Renal pelvis (tissue), 4 donors: Measurements from ENCODE around the gene NCOA5. TPM values are rescaled to one million over a fixed set of nuclear protein-coding genes. Genes with fewer than 3 reads are reported as not detected.
A peak's percentile ranks its signal among the peaks of the same experiment; 100 is the strongest.

Experiments
- DNase-seq: peaks from one replicate; pipeline ENCODE4 v3.0.0-alpha.2; 2013
- polyA plus RNA-seq, 3 donors: library from polyadenylated mRNA; unstranded; fragments of 120-200 nt; gene quantifications; one replicate each; pipeline ENCODE4 v1.2.1, GENCODE V29; 2013; ENCODE audit not compliant: insufficient read length in 3 of 3

NCOA5 gene
- polyA plus RNA-seq, 3 donors, result 60.7 to 62.7 (median 60.8) TPM

- no peak for DNase-seq
These were observed 33.0 kb upstream of the NCOA5 start for GRCh38 chr20:46122516-46123481.

GRCh38 chr20:46122071-46122470 is 32.3 kb upstream of the NCOA5 start:
- DNase-seq, result no peak

- no peak for DNase-seq
These were observed 31.6 kb upstream of the NCOA5 start for GRCh38 chr20:46121184-46121930.

DNA sequence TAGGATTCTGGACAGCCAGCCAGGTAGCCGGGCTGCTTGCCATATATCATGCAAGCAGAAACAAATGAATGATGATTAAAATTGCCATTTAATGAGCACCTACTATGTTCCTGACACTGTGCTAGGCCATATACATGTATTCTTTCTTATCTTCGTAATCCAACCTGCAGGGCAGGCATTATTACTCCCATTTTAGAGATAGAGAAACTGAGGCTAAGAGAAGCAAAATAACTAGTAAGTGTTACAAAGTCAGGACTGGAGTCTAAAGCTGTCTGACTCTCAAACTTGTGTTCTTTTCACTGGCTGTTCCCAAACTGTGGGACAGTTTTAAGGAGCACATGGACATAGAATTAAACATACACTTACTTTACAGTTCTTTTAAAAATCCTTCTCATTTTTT is 30.4 kb upstream of the NCOA5 start:
- no peak for DNase-seq

DNA sequence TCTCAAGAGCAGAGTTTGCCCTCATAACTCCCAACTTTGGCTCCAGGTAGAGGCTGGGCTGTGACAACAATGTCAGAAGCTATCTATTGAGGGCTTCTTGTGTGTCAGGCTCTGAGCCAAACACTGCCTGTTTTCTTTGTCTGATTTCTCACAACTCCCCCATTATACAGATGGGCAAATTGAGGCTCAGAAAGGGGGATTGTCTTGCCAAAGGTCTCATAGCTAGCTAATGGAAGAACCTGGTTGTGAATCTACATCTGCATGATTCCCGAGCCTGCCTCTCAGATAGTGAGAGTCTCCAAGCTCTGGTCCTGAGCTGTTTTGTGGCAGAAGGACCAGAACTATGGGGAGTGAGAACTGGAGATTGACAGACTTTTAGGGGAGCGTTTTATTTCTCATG is 29.8 kb upstream of the NCOA5 start:
- DNase-seq, result no peak

DNA sequence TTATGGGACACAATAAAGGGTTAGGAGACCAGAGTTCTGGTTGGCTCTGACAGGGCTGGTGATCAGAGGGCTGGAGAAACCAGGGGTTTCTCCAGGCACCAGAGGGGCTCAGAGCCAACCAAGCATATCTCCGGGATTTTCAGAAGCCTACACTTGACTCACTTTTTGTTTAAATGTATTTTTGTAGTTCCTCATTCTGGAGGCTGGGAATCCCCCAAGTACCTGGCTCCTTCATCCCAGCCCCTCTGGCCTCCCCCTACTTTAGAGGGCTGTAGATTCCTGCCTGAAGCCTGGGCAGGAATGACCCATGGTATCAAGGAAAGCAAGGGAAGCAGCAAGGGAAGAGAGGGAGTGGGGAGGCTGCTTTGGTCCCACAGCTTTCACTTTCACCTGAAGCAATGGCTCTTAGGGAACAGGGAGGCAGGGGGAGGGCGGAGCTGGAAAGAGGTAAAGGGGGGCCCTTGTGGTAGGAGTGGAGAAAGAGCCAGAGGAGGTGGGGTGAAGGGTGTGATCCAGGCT is 29.3 kb upstream of the NCOA5 start:
- no peak for DNase-seq

DNA sequence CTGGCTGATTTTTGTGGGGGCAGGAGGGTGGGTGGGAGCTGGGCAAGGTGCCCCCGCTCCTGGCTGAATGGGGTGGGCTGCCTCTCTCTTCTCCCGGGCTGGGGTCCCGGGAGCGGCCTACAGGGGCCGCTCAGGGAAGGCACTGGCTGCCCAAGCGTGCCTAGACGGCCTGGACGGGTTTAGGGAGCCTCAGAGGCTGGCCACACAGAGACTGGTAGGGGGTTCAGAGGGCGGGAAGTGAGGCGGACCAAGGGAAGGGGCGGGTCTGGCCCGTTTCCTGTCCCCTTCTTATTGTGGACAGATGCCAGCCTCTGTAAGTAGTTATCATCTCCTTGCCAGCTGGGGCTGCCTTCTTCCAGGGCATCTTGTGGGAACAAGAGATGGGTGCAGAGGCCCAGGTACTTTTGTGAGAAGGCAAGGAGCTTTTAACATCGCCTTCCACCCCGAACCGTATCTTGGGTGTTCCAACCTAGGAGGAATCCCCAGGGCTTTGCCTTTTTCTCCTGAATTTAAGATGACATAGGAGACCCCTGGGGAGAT is 28.8 kb upstream of the NCOA5 start:
- DNase-seq, result no peak

GRCh38 chr20:46117704-46118467 is 28.1 kb upstream of the NCOA5 start, which contains the start of gene CD40:
TSS of gene CD40 (plus strand) at chr20:46118314. CDS start at chr20:46118344, 30 bp downstream.
- DNase-seq, result peak; percentile 31

DNA sequence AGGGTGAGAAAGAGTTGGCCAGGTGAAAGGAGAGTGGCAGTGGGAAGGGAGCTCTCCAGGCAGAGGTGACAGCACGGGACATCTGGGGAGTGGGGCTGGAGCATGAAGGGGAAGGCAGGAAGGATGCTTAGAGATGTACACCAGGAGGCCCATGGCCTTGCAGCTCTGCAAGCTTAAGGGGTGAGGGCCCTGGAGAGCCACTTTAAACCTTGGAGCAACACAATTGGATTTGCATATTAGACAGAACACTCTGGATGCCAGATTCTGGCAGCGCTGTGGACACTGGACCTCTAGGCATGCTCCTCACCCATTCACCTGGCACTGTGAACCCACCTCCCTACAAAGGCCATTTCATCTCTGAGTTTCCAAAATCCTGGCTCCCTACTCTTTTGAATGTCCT is 24.7 kb upstream of the NCOA5 start:
- DNase-seq, result no peak

DNA sequence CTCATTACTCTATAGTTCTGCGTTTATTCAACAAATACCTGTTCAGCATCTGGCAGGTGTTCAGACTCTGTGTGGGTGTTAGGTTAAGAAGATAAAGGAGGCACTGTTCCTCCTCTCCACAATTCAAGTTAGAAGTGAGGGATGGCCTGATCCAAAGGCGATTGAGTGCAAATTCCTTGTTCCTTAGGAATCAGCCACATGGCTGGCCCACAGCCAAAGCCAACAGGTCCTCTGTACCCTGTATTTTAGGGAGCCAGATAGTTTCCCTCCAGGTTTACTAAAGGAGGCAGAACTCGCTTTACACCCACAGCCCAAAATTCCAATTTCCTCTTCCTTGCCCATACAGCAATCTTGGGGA is 23.3 kb upstream of the NCOA5 start:
- DNase-seq, result no peak

- DNase-seq, result no peak
These were observed 22.8 kb upstream of the NCOA5 start for GRCh38 chr20:46112430-46113112.

DNA sequence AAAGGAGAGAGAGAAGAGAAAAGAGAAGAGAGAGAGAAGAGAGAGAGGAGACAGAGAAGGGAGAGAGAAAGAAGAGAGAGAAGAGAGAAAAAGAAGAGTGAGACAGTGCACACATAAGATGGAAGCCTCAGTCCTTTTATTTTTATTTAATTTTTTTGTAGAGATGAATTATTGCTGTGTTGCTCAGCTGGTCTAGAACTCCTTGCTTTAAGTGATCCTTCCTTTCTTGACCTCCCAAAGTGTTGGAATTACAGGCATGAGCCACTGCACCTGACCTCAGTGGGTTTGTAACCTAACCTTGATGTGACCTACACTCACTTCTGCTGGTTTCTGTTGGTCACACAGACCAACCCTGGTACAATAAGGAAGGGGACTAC is 22.1 kb upstream of the NCOA5 start:
- DNase-seq, result no peak

DNA sequence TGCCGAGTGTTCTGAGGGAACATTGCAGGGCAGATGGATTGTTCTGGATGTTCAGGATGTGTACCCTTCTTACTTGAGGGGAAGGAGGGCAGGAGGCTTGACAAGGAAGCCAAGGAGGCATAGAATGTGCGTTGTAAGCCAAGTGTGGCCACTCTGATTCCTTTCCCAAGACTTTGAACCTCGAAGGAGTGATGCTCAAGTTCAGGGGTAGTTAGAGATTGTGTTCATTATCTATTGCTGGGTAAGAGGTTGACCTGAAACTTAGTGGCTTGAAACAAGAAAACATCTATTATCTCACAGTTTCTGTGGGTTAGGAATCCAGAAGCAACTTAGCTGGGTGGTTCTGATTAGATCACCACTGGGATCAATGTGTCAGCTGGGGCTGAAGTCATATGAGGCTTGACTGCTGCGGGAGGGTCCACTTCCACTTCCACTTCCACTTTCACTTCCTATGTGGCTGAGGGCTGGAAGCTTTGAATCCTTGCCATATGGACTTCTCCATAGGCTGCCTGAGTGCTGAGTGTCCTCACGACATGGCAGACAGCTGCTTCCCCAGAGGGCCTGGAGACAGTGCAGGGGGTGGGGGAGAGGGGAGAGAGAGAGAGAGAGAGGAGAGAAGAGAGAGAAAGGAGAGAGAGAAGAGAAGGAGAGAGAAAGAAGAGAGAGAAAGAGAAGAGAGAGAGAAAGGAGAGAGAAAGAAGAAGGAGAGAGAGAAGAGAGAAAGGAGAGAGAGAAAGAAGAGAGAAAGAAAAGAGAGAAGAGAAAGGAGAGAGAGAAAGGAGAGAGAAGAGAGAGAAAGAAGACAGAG is 21.5 kb upstream of the NCOA5 start:
- no peak for DNase-seq

DNA sequence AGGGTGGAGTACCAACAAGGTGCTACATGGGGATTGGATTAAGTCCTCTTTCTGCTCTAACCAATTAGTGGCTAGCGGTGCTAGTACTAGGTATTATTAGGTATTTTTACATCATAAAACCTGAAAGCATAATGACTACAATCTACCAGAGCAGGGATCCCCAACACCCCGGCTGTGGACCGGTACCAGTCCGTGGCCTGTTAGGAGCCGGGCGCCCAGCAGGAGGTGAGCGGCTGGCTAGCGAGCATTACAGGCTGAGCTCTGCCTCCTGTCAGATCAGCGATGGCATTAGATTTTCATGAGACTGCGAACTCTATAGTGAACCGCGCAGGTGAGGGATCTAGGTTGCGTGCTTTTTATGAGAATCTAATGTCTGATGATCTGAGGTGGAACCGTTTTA is 19.2 kb upstream of the NCOA5 start:
- no peak for DNase-seq

- no peak for DNase-seq
These were observed 18.7 kb upstream of the NCOA5 start for GRCh38 chr20:46108435-46108841.

- DNase-seq, result no peak
These were observed 17.3 kb upstream of the NCOA5 start for GRCh38 chr20:46107061-46107460.

GRCh38 chr20:46104262-46104661 is 14.5 kb upstream of the NCOA5 start:
- DNase-seq, result no peak

DNA sequence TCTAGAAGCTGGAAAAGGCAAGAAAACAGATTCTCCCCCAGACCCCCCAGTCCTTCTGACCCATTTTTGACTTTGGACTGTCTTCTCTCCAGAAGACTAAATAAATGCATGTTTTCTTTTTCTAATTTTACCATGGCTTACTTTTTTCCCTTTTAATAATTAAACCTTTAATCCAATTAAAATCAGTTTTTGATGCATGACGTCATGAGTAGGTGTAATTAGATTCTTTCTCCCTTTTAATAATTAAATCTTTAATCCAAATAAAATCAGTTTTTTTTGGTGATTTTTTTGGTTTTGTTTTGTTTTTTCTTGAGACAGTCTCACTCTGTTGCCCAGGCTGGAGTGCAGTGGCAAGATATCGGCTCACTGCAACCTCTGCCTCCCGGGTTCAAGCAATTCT is 13.2 kb upstream of the NCOA5 start:
- no peak for DNase-seq

- DNase-seq, result no peak
These were observed 12.2 kb upstream of the NCOA5 start for GRCh38 chr20:46101957-46102356.

DNA sequence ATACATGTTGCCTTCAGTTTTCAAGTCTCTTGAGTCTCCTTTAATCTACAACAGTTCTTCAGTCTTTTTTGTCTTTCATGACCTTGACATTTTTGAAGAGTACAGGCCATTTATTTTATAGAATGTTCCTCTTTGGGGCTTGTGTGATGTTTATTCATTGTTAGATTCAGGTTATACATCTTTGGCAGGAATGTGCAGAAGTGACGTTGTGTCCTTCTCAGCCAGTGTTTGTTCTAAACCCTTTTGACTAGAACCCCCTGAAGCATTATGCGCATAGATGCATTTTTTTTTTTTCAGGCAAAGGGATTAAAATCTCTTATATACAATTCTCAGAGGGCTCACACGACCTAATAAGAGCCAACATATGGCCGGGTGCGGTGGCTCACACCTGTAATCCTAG is 11.2 kb upstream of the NCOA5 start:
- DNase-seq, result no peak
